GM12872 (cell line): ENCODE data around the gene FBXW12.

Source experiments
- CTCF ChIP-seq: IDR thresholded peaks from 3 replicates; pipeline ENCODE4 v1.5.1; 2011; ENCODE audit warnings: low read depth, mild to moderate bottlenecking, low read length, moderate library complexity; ENCODE audit not compliant: insufficient read depth

Gene FBXW12

DNA sequence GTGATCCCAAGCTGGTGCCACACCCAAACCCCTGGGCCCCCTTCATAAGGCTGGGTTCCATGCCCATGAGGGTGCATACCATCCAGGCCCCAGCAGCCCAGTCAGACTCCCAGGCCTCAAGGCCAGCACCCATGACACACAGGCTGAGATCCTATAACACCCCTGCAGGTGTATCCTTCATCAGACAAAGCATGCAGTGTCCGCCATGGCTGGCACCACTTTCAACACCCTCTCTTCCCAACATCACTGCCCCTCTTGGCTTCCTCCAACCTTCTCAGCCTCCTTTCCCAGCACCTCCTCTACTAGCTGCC lies 64.4 kb downstream of the FBXW12 start:
- no peak for TF ChIP-seq CTCF

DNA sequence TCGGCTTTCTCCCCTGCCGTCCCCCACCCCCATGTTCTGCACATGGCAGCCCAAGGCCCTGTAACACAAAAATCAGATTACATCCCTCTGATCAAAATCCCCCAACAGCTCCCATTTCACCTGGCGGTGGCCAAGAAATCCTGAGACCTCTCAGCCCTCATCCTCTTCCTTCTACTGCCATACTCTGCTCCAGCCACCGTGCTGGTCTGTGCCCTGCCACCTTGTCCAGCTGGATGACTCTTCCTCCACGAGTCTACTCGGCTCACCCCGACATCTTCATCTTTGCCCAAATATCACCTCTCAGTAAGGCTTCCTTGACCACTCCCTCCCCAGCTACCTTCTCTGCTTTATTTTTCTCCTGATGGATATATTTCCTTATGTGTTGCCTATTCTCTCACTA lies 64.8 kb downstream of the FBXW12 start:
- TF ChIP-seq CTCF, result no peak

DNA sequence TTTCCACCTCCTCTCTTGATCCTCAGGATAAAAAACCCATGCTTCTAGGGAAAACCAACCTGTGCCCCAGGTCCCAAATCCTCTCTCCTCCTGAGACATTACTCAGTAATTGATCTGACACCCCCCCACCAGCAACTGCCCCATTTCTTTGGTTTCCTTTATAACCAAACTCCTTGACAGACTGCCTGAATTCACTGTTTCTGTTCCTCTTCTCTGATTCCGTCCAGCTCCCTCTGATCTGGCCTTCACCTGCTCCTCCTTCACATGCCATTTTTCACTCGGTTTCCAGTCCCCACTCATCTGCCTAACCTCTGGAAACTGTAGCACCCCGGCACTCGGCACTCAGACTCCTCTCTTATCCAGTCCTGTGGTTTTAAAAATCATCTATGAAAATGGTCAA lies 65.8 kb downstream of the FBXW12 start:
- no peak for TF ChIP-seq CTCF

GRCh38 chr3:48439820-48440589 lies 68.0 kb downstream of the FBXW12 start, which contains the start of the genes CCDC51 and TMA7:
Gene CCDC51 (minus strand): TSS chr3:48440119. CDS start chr3:48435128, 4,991 bp downstream.
Gene TMA7 (plus strand): TSS chr3:48440257. CDS start chr3:48440297, 40 bp downstream.
- TF ChIP-seq CTCF, result no peak

DNA sequence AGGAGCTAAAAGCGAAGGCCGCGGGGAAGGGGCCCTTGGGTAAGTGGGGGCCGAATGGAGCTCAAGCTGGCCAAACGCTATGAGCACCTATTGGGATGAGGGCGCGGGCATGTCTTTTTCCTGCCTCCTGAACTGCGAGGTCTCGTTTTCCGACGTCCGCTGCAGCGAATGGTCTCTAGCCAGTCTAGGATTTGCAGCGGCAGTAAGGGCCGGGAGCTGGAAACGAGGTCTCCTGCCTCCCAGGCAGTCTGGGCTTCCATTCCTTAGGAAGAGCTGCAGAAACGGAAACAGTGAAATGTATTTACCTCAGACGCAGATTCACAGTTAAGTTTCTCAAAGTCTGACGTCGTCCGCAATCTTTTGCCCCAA lies 68.6 kb downstream of the FBXW12 start:
- no peak for TF ChIP-seq CTCF

DNA sequence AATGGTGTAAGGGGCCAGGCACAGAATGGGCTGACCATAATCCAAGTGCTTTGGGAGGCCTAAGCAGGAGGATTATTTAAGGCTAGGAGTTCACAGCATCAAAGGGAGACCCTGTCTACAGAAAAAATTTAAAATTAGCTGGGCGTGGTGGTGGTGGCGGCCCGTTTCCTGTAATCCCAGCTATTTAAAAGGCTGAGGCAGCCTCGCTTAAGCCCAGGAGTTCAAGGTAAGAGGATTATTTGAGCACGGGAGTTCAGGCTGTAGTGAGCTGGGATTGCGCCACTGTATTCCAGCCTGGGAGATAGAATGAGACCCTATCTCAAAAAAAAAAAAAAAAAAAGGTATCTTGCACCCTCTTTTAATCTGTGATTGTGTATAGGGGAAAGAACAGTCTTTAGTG lies 69.9 kb downstream of the FBXW12 start:
- no peak for TF ChIP-seq CTCF
